Stimulated activated CD4-positive, alpha-beta T cell treated with anti-CD3 and anti-CD28 coated beads, Interleukin-4, amount 100 ng/mL, for 48 hours (primary cell): ENCODE measurements around the gene PLTP.
"Not testable (repeated sequence)": the region's sequence is repeated elsewhere in the genome, so short reads cannot be mapped to it uniquely, and the experiment has no call there.

Experiments
- DNase-seq, 2 donors: peaks; one replicate each; pipeline ENCODE4 v3.0.0-alpha.2; 2020; ENCODE audit warnings: low read depth in 2 of 2

Gene PLTP

GRCh38 chr20:45874104-45874481, 37.9 kb downstream of the PLTP start:
- DNase-seq: not testable (repeated sequence)

- no peak for DNase-seq
Observed at GRCh38 chr20:45873409-45874103, 38.4 kb downstream of the PLTP start.

- DNase-seq: no peak
Observed at GRCh38 chr20:45872626-45873025, 39.3 kb downstream of the PLTP start.

- DNase-seq: no peak
Observed at GRCh38 chr20:45867819-45868176, 44.2 kb downstream of the PLTP start.

- DNase-seq: no peak
Observed at GRCh38 chr20:45867136-45867818, 44.7 kb downstream of the PLTP start.

GRCh38 chr20:45866454-45866853, 45.5 kb downstream of the PLTP start:
- no peak for DNase-seq

- no peak for DNase-seq
Observed at GRCh38 chr20:45863543-45864470, 48.1 kb downstream of the PLTP start.

- DNase-seq: no peak
Observed at GRCh38 chr20:45861221-45862075, 50.5 kb downstream of the PLTP start.

GRCh38 chr20:45860560-45861220, 51.3 kb downstream of the PLTP start:
- no peak for DNase-seq

GRCh38 chr20:45859916-45860315, 52.0 kb downstream of the PLTP start:
- DNase-seq: no peak

- peak in 1 of 2 donors; percentile 41 for DNase-seq
Observed at GRCh38 chr20:45857882-45858216, 54.1 kb downstream of the PLTP start.

GRCh38 chr20:45857114-45857881, 54.7 kb downstream of the PLTP start, which contains the start of the genes ACOT8 and ZSWIM3:
TSS of gene ACOT8 (minus strand) at chr20:45857392. CDS start at chr20:45857315, 77 bp downstream.
TSS of gene ZSWIM3 (plus strand) at chr20:45857614. CDS start at chr20:45857826, 212 bp downstream.
- peak; percentile 79 to 92 for DNase-seq

- DNase-seq: no peak
Observed at GRCh38 chr20:45853484-45853883, 58.5 kb downstream of the PLTP start.

GRCh38 chr20:45852326-45852725, 59.6 kb downstream of the PLTP start:
- DNase-seq: no peak

- DNase-seq: no peak
Observed at GRCh38 chr20:45851501-45851900, 60.5 kb downstream of the PLTP start.

GRCh38 chr20:45850926-45851325, 61.0 kb downstream of the PLTP start:
- no peak for DNase-seq

- no peak for DNase-seq
Observed at GRCh38 chr20:45850238-45850637, 61.7 kb downstream of the PLTP start.

GRCh38 chr20:45848969-45849582, 62.9 kb downstream of the PLTP start:
- DNase-seq: no peak
